Neural cell (in vitro differentiated cells): ENCODE results near the gene L3MBTL4. TPM values are rescaled to one million over a fixed set of nuclear protein-coding genes. Genes with fewer than 3 reads are reported as not detected.

Experiments used
- H2AFZ ChIP-seq: fragments of 200-600, 300-800 bp; sonication (generic), shearing (Covaris generic); 2 replicates; pipeline ENCODE4 v1.6.0; 2014; ENCODE audit warnings: low read depth, mild to moderate bottlenecking, antibody characterized with exemption, low read length, moderate library complexity
- H3F3A ChIP-seq: fragments of 200-600 bp; shearing (Covaris generic); 2 replicates; pipeline ENCODE4 v1.6.1; 2016; ENCODE audit warnings: mild to moderate bottlenecking, moderate library complexity, mixed read lengths, antibody characterized with exemption, low read length; ENCODE audit not compliant: insufficient read depth, poor library complexity, severe bottlenecking
- H3K27ac ChIP-seq: fragments of 200-600, 300-800 bp; sonication (generic), shearing (Covaris generic); 2 replicates; pipeline ENCODE4 v1.5.1; 2014; ENCODE audit warnings: mild to moderate bottlenecking, low read length, moderate library complexity
- H3K27me3 ChIP-seq: fragments of 300-800, 200-600 bp; sonication (generic), shearing (Covaris generic); 2 replicates; pipeline ENCODE4 v1.6.0; 2014; ENCODE audit warnings: mild to moderate bottlenecking, low read depth, low read length, moderate library complexity; ENCODE audit not compliant: insufficient read depth
- H3K36me3 ChIP-seq: fragments of 300-800, 200-600 bp; sonication (generic), shearing (Covaris generic); 2 replicates; pipeline ENCODE4 v1.5.1; 2014; ENCODE audit warnings: mild to moderate bottlenecking, antibody characterized with exemption, low read length, moderate library complexity; ENCODE audit not compliant: insufficient read depth
- H3K4me2 ChIP-seq: fragments of 300-800, 200-600 bp; sonication (generic), shearing (Covaris generic); 2 replicates; pipeline ENCODE4 v1.6.0; 2014; ENCODE audit warnings: mild to moderate bottlenecking, low read length
- H3K4me3 ChIP-seq: fragments of 300-800, 200-600 bp; sonication (generic), shearing (Covaris generic); 2 replicates; pipeline ENCODE4 v1.5.1; 2014; ENCODE audit warnings: mild to moderate bottlenecking, low read length, moderate library complexity
- H3K79me2 ChIP-seq: fragments of 200-600 bp; shearing (Covaris generic); replicated peaks from 2 replicates; pipeline ENCODE4 v1.6.0; 2014; ENCODE audit warnings: mild to moderate bottlenecking, low read length, moderate library complexity; ENCODE audit not compliant: insufficient read depth
- H3K9ac ChIP-seq: fragments of 300-800, 200-600 bp; sonication (generic), shearing (Covaris generic); 2 replicates; pipeline ENCODE4 v1.6.1; 2016; ENCODE audit warnings: mild to moderate bottlenecking, low read length, mixed read lengths
- H3K9me2 ChIP-seq: fragments of 200-600 bp; shearing (Covaris generic); 2 replicates; pipeline ENCODE4 v1.6.1; 2016; ENCODE audit warnings: mild to moderate bottlenecking, low read length, mixed read lengths; ENCODE audit not compliant: insufficient read depth
- H3K9me3 ChIP-seq: fragments of 200-600, 300-800 bp; sonication (generic), shearing (Covaris generic); 2 replicates; pipeline ENCODE4 v1.6.1; 2016; ENCODE audit warnings: mild to moderate bottlenecking, mixed run types, low read length, moderate library complexity, mixed read lengths
- H4K20me1 ChIP-seq: fragments of 200-600 bp; shearing (Covaris generic); 2 replicates; pipeline ENCODE4 v1.6.1; 2016; ENCODE audit warnings: mild to moderate bottlenecking, mixed run types; ENCODE audit not compliant: insufficient read depth
- EP300 ChIP-seq: fragments of 450-650 bp; conservative IDR thresholded peaks from 2 replicates; pipeline ENCODE4 v1.6.1; 2014; ENCODE audit warnings: antibody characterized with exemption, mild to moderate bottlenecking, moderate library complexity; ENCODE audit not compliant: poor library complexity, severe bottlenecking
- EZH2 ChIP-seq: fragments of 200-600, 300-800 bp; shearing (Covaris generic), sonication (generic); IDR thresholded peaks from 2 replicates; pipeline ENCODE4 v1.6.1; 2014; ENCODE audit warnings: antibody characterized with exemption, low read length, borderline replicate concordance, mild to moderate bottlenecking; ENCODE audit not compliant: insufficient read depth, poor library complexity, severe bottlenecking
- MXI1 ChIP-seq: fragments of 450-650 bp; conservative IDR thresholded peaks from 2 replicates; pipeline ENCODE4 v1.6.1; 2014; ENCODE audit warnings: antibody characterized with exemption, mild to moderate bottlenecking; ENCODE audit not compliant: poor library complexity, severe bottlenecking
- POLR2AphosphoS5 ChIP-seq: IDR thresholded peaks from 2 replicates; pipeline ENCODE4 v1.6.1; 2012
- RAD21 ChIP-seq: fragments of 450-650 bp; conservative IDR thresholded peaks from 2 replicates; pipeline ENCODE4 v1.6.1; 2014; ENCODE audit warnings: antibody characterized with exemption, mild to moderate bottlenecking, moderate library complexity
- SMC3 ChIP-seq: fragments of 450-650 bp; conservative IDR thresholded peaks from 2 replicates; pipeline ENCODE4 v1.6.1; 2014; ENCODE audit warnings: antibody characterized with exemption, mild to moderate bottlenecking, moderate library complexity; ENCODE audit not compliant: poor library complexity
- TAF1 ChIP-seq: IDR thresholded peaks from 2 replicates; pipeline ENCODE4 v1.6.1; 2012; ENCODE audit warnings: low read depth
- polyA plus RNA-seq: library from polyadenylated mRNA; depleted of rRNA; stranded (reverse); fragments of >200 nt; gene quantifications from 2 replicates; pipeline ENCODE4 v1.2.3, GENCODE V29; 2014
- TF ChIP-seq, protein P1 (sequence below): IDR thresholded peaks from 2 replicates; pipeline ENCODE4 v1.6.1; 2012; ENCODE audit warnings: borderline replicate concordance
- TF ChIP-seq, protein P2 (sequence below): fragments of 450-650 bp; IDR thresholded peaks from 2 replicates; pipeline ENCODE4 v1.5.1; 2014; ENCODE audit warnings: antibody characterized with exemption, mild to moderate bottlenecking, moderate library complexity; ENCODE audit not compliant: poor library complexity, severe bottlenecking

Gene L3MBTL4
- polyA plus RNA-seq, 1 donor from 2014 or later, result 0.90 TPM

DNA sequence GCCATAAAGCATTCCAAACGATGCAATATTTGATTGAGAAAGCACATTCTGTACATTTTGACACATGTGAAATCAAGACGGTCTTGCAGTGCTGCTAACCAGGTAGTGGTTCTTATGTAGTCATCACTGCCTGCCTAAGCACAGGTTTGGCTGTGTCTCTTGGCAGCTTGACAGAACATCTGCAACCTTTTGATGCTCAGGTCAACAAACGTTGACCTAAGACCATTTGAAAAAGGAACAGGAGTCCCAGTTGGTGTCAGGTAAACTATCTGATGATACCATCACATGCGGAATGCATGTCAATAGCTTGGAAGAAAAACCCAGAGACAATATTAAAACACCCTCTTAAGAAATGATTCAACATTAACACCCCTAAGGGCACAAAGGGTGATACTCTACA is 80.7 kb downstream of the L3MBTL4 start:
- H3K79me2 ChIP-seq, result no peaks in the 10 kb centered on the region
- no peaks in the 10 kb centered on the region for H3K9me3 ChIP-seq
- H2AFZ ChIP-seq, result no peak overlapping the region
- no peak overlapping the region for H3K9ac ChIP-seq
- no peak for TF ChIP-seq MXI1
- TF ChIP-seq TAF1, result no peak
- no peak for TF ChIP-seq SMC3
- TF ChIP-seq, protein P1, sequence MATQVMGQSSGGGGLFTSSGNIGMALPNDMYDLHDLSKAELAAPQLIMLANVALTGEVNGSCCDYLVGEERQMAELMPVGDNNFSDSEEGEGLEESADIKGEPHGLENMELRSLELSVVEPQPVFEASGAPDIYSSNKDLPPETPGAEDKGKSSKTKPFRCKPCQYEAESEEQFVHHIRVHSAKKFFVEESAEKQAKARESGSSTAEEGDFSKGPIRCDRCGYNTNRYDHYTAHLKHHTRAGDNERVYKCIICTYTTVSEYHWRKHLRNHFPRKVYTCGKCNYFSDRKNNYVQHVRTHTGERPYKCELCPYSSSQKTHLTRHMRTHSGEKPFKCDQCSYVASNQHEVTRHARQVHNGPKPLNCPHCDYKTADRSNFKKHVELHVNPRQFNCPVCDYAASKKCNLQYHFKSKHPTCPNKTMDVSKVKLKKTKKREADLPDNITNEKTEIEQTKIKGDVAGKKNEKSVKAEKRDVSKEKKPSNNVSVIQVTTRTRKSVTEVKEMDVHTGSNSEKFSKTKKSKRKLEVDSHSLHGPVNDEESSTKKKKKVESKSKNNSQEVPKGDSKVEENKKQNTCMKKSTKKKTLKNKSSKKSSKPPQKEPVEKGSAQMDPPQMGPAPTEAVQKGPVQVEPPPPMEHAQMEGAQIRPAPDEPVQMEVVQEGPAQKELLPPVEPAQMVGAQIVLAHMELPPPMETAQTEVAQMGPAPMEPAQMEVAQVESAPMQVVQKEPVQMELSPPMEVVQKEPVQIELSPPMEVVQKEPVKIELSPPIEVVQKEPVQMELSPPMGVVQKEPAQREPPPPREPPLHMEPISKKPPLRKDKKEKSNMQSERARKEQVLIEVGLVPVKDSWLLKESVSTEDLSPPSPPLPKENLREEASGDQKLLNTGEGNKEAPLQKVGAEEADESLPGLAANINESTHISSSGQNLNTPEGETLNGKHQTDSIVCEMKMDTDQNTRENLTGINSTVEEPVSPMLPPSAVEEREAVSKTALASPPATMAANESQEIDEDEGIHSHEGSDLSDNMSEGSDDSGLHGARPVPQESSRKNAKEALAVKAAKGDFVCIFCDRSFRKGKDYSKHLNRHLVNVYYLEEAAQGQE, result no peak
- TF ChIP-seq POLR2AphosphoS5, result no peak
- H3F3A ChIP-seq, result no peaks in the 10 kb centered on the region
- H3K27me3 ChIP-seq, result no peaks in the 10 kb centered on the region
- no peak overlapping the region for H3K27ac ChIP-seq
- no peak overlapping the region for H3K4me3 ChIP-seq
- H3K36me3 ChIP-seq, result no peaks in the 10 kb centered on the region
- H4K20me1 ChIP-seq, result no peaks in the 10 kb centered on the region
- H3K4me2 ChIP-seq, result no peak overlapping the region
- no peaks in the 10 kb centered on the region for H3K9me2 ChIP-seq

DNA sequence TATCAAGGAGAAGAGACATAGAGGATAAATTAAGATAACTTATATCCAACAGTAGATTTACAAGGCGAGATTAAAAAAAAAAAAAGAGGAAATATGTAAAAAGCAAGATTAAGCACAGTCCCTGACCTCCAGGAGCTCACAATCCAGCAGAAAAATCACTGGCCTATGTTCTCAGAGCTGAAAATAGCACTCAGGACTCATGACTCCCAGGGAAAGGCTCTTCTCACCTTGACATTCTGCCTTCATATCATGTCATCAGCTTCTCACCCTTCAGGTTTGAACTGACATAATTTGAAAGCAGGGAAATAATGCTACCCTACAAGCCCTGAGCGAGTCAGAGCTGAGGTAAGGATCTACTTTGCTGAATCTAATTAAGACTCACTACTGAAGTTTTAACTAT is 82.8 kb downstream of the L3MBTL4 start:
- no peak overlapping the region for H3K4me3 ChIP-seq
- TF ChIP-seq MXI1 (no peak), POLR2AphosphoS5 (no peak), RAD21 (no peak), EZH2 (no peak), TAF1 (no peak), EP300 (no peak), SMC3 (no peak)
- TF ChIP-seq, protein P1, result no peak
- TF ChIP-seq, protein P2, sequence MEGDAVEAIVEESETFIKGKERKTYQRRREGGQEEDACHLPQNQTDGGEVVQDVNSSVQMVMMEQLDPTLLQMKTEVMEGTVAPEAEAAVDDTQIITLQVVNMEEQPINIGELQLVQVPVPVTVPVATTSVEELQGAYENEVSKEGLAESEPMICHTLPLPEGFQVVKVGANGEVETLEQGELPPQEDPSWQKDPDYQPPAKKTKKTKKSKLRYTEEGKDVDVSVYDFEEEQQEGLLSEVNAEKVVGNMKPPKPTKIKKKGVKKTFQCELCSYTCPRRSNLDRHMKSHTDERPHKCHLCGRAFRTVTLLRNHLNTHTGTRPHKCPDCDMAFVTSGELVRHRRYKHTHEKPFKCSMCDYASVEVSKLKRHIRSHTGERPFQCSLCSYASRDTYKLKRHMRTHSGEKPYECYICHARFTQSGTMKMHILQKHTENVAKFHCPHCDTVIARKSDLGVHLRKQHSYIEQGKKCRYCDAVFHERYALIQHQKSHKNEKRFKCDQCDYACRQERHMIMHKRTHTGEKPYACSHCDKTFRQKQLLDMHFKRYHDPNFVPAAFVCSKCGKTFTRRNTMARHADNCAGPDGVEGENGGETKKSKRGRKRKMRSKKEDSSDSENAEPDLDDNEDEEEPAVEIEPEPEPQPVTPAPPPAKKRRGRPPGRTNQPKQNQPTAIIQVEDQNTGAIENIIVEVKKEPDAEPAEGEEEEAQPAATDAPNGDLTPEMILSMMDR, result no peak
- no peaks in the 10 kb centered on the region for H3K9me2 ChIP-seq
- no peak overlapping the region for H2AFZ ChIP-seq
- H3K79me2 ChIP-seq, result no peaks in the 10 kb centered on the region
- no peak overlapping the region for H3K9ac ChIP-seq
- H3K4me2 ChIP-seq, result no peak overlapping the region
- H3K36me3 ChIP-seq, result no peaks in the 10 kb centered on the region
- no peak overlapping the region for H3K27ac ChIP-seq
- H3F3A ChIP-seq, result no peaks in the 10 kb centered on the region
- H3K27me3 ChIP-seq, result no peaks in the 10 kb centered on the region
- H4K20me1 ChIP-seq, result no peaks in the 10 kb centered on the region
- no peaks in the 10 kb centered on the region for H3K9me3 ChIP-seq
